GM12878 (cell line): ENCODE data around the gene SOX3. TPM values are rescaled to one million over a fixed set of nuclear protein-coding genes. Genes with fewer than 3 reads are reported as not detected.

Experiments
- ATAC-seq: fragments of 200-7000 bp; cut with Tn5 transposase; 3 replicates; pipeline ENCODE4 v1.9.1; 2020; ENCODE audit warnings: mild to moderate bottlenecking, moderate library complexity
- BruUV-seq: library from RNA; stranded (reverse); fragments of 400-500 nt; replicated peaks from 2 replicates; lab custom pipeline; 2021; lab: Mats Ljungman, UMichigan
- CTCF ChIA-PET: fragments of 300-600 bp; sonication (Branson Sonifier 250); formaldehyde crosslinking; extraction: SDS; loops from one replicate; lab custom pipeline; 2021; ENCODE audit warnings: inconsistent platforms; lab: Yijun Ruan, JAX
- POLR2A ChIA-PET: fragments of 350-600 bp; formaldehyde crosslinking; extraction: SDS; loops from one replicate; lab custom pipeline; 2021; ENCODE audit warnings: inconsistent platforms; lab: Charles Lee
- RAD21 ChIA-PET: fragments of 300-600 bp; sonication (Branson Sonifier 250); formaldehyde crosslinking; loops from one replicate; lab custom pipeline; 2023; ENCODE audit warnings: antibody characterized with exemption; ENCODE audit not compliant: unreplicated experiment; lab: Charles Lee
- SMC1A ChIA-PET: fragments of 300-600 bp; sonication (Branson Sonifier 250); formaldehyde crosslinking; loops from one replicate; lab custom pipeline; 2023; ENCODE audit not compliant: unreplicated experiment, uncharacterized antibody; lab: Charles Lee
- DNase-seq: peaks from one replicate; pipeline ENCODE4 v3.0.0-alpha.2; 2011; ENCODE audit warnings: low read depth, low spot score
- FAIRE-seq: peaks from 3 replicates; lab custom pipeline; 2011; peaks lifted over from hg19 to GRCh38; lab: Jason Lieb, UNC
- H2AFZ ChIP-seq: 2 replicates; pipeline ENCODE4 v1.6.0; 2011; ENCODE audit warnings: low read depth, low read length, control low read depth; ENCODE audit not compliant: control insufficient read depth
- H3K27ac ChIP-seq: 2 replicates; pipeline ENCODE4 v1.5.1; 2011; ENCODE audit warnings: control low read depth; ENCODE audit not compliant: control insufficient read depth, insufficient read depth
- H3K27me3 ChIP-seq, 2 experiments: replicated peaks in 1 of 2; 2 replicates each; pipeline versions ENCODE4 v1.6.0 to v1.6.1; 2011; ENCODE audit warnings: low read length in 1 of 2; ENCODE audit not compliant: control insufficient read depth in 2 of 2, insufficient read depth in 2 of 2
- H3K36me3 ChIP-seq, 2 experiments: 2 replicates each; pipeline ENCODE4 v1.5.1; 2011; ENCODE audit warnings: low read length in 1 of 2; ENCODE audit not compliant: control insufficient read depth in 2 of 2, insufficient read depth in 2 of 2
- H3K4me1 ChIP-seq: 2 replicates; pipeline ENCODE4 v1.6.1; 2011; ENCODE audit warnings: mild to moderate bottlenecking, low read length, moderate library complexity, mixed read lengths; ENCODE audit not compliant: control insufficient read depth, insufficient read depth
- H3K4me2 ChIP-seq: 2 replicates; pipeline ENCODE4 v1.6.0; 2011; ENCODE audit warnings: control low read depth; ENCODE audit not compliant: control insufficient read depth, insufficient read depth
- H3K4me3 ChIP-seq: fragments of 200-600 bp; sonication (generic); 2 replicates; pipeline ENCODE4 v1.5.1; 2016
- H3K79me2 ChIP-seq: 2 replicates; pipeline ENCODE4 v1.6.0; 2011; ENCODE audit warnings: low read length; ENCODE audit not compliant: control insufficient read depth, insufficient read depth
- H3K9ac ChIP-seq: 2 replicates; pipeline ENCODE4 v1.8.0; 2011; ENCODE audit warnings: low read length, control low read depth, mixed read lengths; ENCODE audit not compliant: control insufficient read depth, insufficient read depth
- H3K9me3 ChIP-seq: replicated peaks from 3 replicates; pipeline ENCODE4 v1.5.1; 2011; ENCODE audit warnings: mild to moderate bottlenecking, low read length; ENCODE audit not compliant: control insufficient read depth, insufficient read depth
- H4K20me1 ChIP-seq: 2 replicates; pipeline ENCODE4 v1.6.0; 2011; ENCODE audit not compliant: control insufficient read depth, insufficient read depth
- CBX3 ChIP-seq: fragments of 200-600 bp; sonication (generic); IDR thresholded peaks from 2 replicates; pipeline ENCODE4 v1.6.1; 2016; ENCODE audit warnings: low read depth, borderline replicate concordance
- CREB1 ChIP-seq: IDR thresholded peaks from 2 replicates; pipeline ENCODE4 v1.6.1; 2012; ENCODE audit warnings: low read depth, mild to moderate bottlenecking, inconsistent platforms
- CREM ChIP-seq: IDR thresholded peaks from 2 replicates; pipeline ENCODE4 v1.6.1; 2014; ENCODE audit warnings: antibody characterized with exemption, low read depth
- EP300 ChIP-seq, 2 experiments: fragments of 150-350 bp in 1 of 2; IDR thresholded peaks; 2 replicates each; pipeline ENCODE4 v1.6.1; 2011 to 2012; ENCODE audit warnings: low read depth in 2 of 2, low read length in 2 of 2, borderline replicate concordance in 1 of 2, improper control_type of control experiment in 1 of 2, inconsistent platforms in 1 of 2; ENCODE audit not compliant: control insufficient read depth in 1 of 2
- EZH2 ChIP-seq: IDR thresholded peaks from 2 replicates; pipeline ENCODE4 v1.6.1; 2012; ENCODE audit warnings: low read depth, mild to moderate bottlenecking, control low read depth, inconsistent platforms, low read length, borderline replicate concordance; ENCODE audit not compliant: control insufficient read depth
- FOXM1 ChIP-seq: IDR thresholded peaks from 2 replicates; pipeline ENCODE4 v1.6.1; 2012; ENCODE audit warnings: low read depth, mild to moderate bottlenecking, inconsistent platforms, low read length, moderate library complexity
- GATAD2B ChIP-seq: fragments of 450-650 bp; conservative IDR thresholded peaks from 2 replicates; pipeline ENCODE4 v1.6.1; 2017; ENCODE audit warnings: low read depth, mild to moderate bottlenecking, moderate library complexity
- HDAC6 ChIP-seq: fragments of 200-600 bp; sonication (generic); IDR thresholded peaks from one replicate; pipeline ENCODE4 v1.8.0; 2017; ENCODE audit warnings: antibody characterized with exemption; ENCODE audit not compliant: unreplicated experiment
- MTA3 ChIP-seq: IDR thresholded peaks from 2 replicates; pipeline ENCODE4 v1.6.1; 2012; ENCODE audit warnings: low read length, inconsistent platforms, borderline replicate concordance
- NFYB ChIP-seq: IDR thresholded peaks from 2 replicates; pipeline ENCODE4 v1.6.1; 2011; ENCODE audit warnings: low read depth, mild to moderate bottlenecking, low read length, improper control_type of control experiment, moderate library complexity; ENCODE audit not compliant: insufficient read depth
- NKRF ChIP-seq: fragments of 450-650 bp; conservative IDR thresholded peaks from 2 replicates; pipeline ENCODE4 v1.6.1; 2017; ENCODE audit warnings: mild to moderate bottlenecking, moderate library complexity
- NR2C1 ChIP-seq: fragments of 450-650 bp; IDR thresholded peaks from 2 replicates; pipeline ENCODE4 v1.6.1; 2017; ENCODE audit warnings: antibody characterized with exemption, mild to moderate bottlenecking, moderate library complexity
- PAX8 ChIP-seq: fragments of 450-650 bp; IDR thresholded peaks from 2 replicates; pipeline ENCODE4 v1.6.1; 2017; ENCODE audit warnings: mild to moderate bottlenecking, moderate library complexity
- RFX5 ChIP-seq: IDR thresholded peaks from 2 replicates; pipeline ENCODE4 v1.6.1; 2011; ENCODE audit warnings: low read depth, low read length, improper control_type of control experiment
- SKIL ChIP-seq: fragments of 450-650 bp; IDR thresholded peaks from 2 replicates; pipeline ENCODE4 v1.6.1; 2017; ENCODE audit warnings: mild to moderate bottlenecking, low read depth, inconsistent platforms; ENCODE audit not compliant: poor library complexity, severe bottlenecking
- TAF1 ChIP-seq: IDR thresholded peaks from 2 replicates; pipeline ENCODE4 v1.6.1; 2011; ENCODE audit warnings: mild to moderate bottlenecking, low read depth, low read length, borderline replicate concordance
- USF1 ChIP-seq: IDR thresholded peaks from 2 replicates; pipeline ENCODE4 v1.6.1; 2011; ENCODE audit warnings: borderline replicate concordance, low read depth, mild to moderate bottlenecking, moderate library complexity, mixed read lengths, low read length; ENCODE audit not compliant: insufficient read depth; ENCODE audit errors: extremely low read length
- WGBS: methylation state at CpG from one replicate; pipeline ENCODE4 v1.1.6; 2016; ENCODE audit warnings: low lambda C conversion rate; ENCODE audit not compliant: insufficient replicate concordance, insufficient coverage; ENCODE audit errors: missing lambda C conversion rate; 5-methylcytosine and 5-hydroxymethylcytosine counted together
- in situ Hi-C: fragments of 300-500 bp; cut with MboI; formaldehyde crosslinking; loops from 9 replicates; pipeline ENCODE4 v1.14.3; 2018; ENCODE audit warnings: mixed read lengths
- intact Hi-C: fragments of 100-400 bp; cut with micrococcal nuclease; formaldehyde crosslinking; loops from one replicate; pipeline ENCODE4 v1.14.2; 2022; ENCODE audit not compliant: unreplicated experiment
- polyA plus RNA-seq, 11 experiments: library from polyadenylated mRNA; depleted of rRNA in 4 of 11; unstranded in 6 of 11; stranded (reverse) in 5 of 11; fragments of >200 nt; fragmentation: Nextera tagmentation in 4 of 11; fragmentation: Illumina TruSeq in 1 of 11; extraction: Ambion mirVana in 4 of 11; extraction: Trizol in 1 of 11; gene quantifications; 1 replicate in 1 of 11; 2 replicates in 10 of 11; pipeline versions ENCODE4 v1.2.1 to v1.2.3, GENCODE V29; 2011 to 2016; ENCODE audit warnings: inconsistent platforms in 2 of 11, missing spikeins in 2 of 11, low read depth in 1 of 11
- total RNA-seq, 4 experiments: library from RNA; depleted of rRNA in 3 of 4; stranded (reverse); fragments of >200 nt in 3 of 4; fragmentation: Illumina TruSeq in 1 of 4; extraction: Trizol in 1 of 4; gene quantifications; 2 replicates each; pipeline versions ENCODE4 v1.2.1 to v1.2.3, GENCODE V29; 2013 to 2021

The SOX3 gene
- total and polyA plus RNA-seq, 10 of the 15 experiments (the other 5 are each of a cell fraction or from before 2014, with no cell fraction given): not detected

GRCh38 chrX:140507982-140508305 lies 3.1 kb upstream of the SOX3 start (continued):
- TF ChIP-seq USF1 (no peak), TAF1 (no peak), RFX5 (no peak), FOXM1 (no peak), MTA3 (no peak), CREM (no peak), EZH2 (no peak), CBX3 (no peak), EP300 (IDR thresholded peaks at IDR 0.05; ENCODE audit: borderline replicate concordance in 1 of 2, control insufficient read depth in 1 of 2, low read depth in 2 of 2, low read length in 2 of 2) (no peak)

- in situ Hi-C loops (no loop called here), intact Hi-C loops (no loop called here)
- TF ChIP-seq NKRF (no peak), NFYB (no peak), PAX8 (no peak), HDAC6 (no peak), NR2C1 (no peak), SKIL (no peak), GATAD2B (no peak), CREB1 (no peak)
- SMC1A ChIA-PET: no interaction called here
- no peak overlapping the region for H3K27ac ChIP-seq
- no peaks in the 10 kb centered on the region for H3K4me1 ChIP-seq
- WGBS: 48% methylated on average over 32 of the region's 36 CpGs
- H3K27me3 ChIP-seq: no peaks in the 10 kb centered on the region
- POLR2A ChIA-PET: no interaction called here
- no peak overlapping the region for H3K4me3 ChIP-seq
- no peaks in the 10 kb centered on the region for H4K20me1 ChIP-seq
- H3K36me3 ChIP-seq: no peaks in the 10 kb centered on the region
- FAIRE-seq: no peak
- H3K9me3 ChIP-seq: peaks cover 3% of the 10 kb centered on the region; the same call in 1 of the 3 replicates
- no peak for DNase-seq
- no peak overlapping the region for H3K4me2 ChIP-seq
- no TSS peak for BruUV-seq
- no peaks in the 10 kb centered on the region for H3K79me2 ChIP-seq
- no peak for ATAC-seq
- no peak overlapping the region for H2AFZ ChIP-seq
- no peak overlapping the region for H3K9ac ChIP-seq
- CTCF ChIA-PET: no interaction called here
- RAD21 ChIA-PET: no interaction called here
These were observed 2.5 kb upstream of the SOX3 start for GRCh38 chrX:140507223-140507981.
